HepG2 (cell line): Measurements from ENCODE around the gene ATP5F1E. TPM values are rescaled to one million over a fixed set of nuclear protein-coding genes. Genes with fewer than 3 reads are reported as not detected.

Experiments
- BRD4 ChIP-seq: sonication (generic); formaldehyde crosslinking; IDR thresholded peaks from 2 replicates; pipeline ENCODE4 v1.4.0; 2020; ENCODE audit warnings: missing genetic modification reagents
- FOSL2 ChIP-seq: sonication (generic); formaldehyde crosslinking; IDR thresholded peaks from 2 replicates; pipeline ENCODE4 v1.4.0; 2020; ENCODE audit warnings: missing genetic modification reagents
- FOXA1 ChIP-seq, 2 experiments: fragments of 450-650 bp in 1 of 2; sonication (generic) in 1 of 2; formaldehyde crosslinking in 1 of 2; IDR thresholded peaks; 2 replicates each; pipeline versions ENCODE4 v1.4.0 to v1.6.1; 2016 to 2020; ENCODE audit warnings: missing genetic modification reagents in 1 of 2
- IRX3 ChIP-seq: sonication (generic); formaldehyde crosslinking; IDR thresholded peaks from 2 replicates; pipeline ENCODE4 v1.8.1; 2023; ENCODE audit warnings: mild to moderate bottlenecking, low read depth, missing genetic modification reagents, borderline replicate concordance
- JUN ChIP-seq: sonication (generic); formaldehyde crosslinking; IDR thresholded peaks from 2 replicates; pipeline ENCODE4 v1.4.0; 2020; ENCODE audit warnings: mild to moderate bottlenecking, missing genetic modification reagents
- MIXL1 ChIP-seq: IDR thresholded peaks from 2 replicates; pipeline ENCODE4 v1.6.1; 2016
- MTF1 ChIP-seq: sonication (generic); formaldehyde crosslinking; IDR thresholded peaks from 2 replicates; pipeline ENCODE4 v1.5.0; 2020; ENCODE audit warnings: missing genetic modification reagents
- MXD4 ChIP-seq: IDR thresholded peaks from 2 replicates; pipeline ENCODE4 v1.6.1; 2016; ENCODE audit warnings: mild to moderate bottlenecking, missing biosample characterization, missing genetic modification reagents
- NFKBIZ ChIP-seq: IDR thresholded peaks from 2 replicates; pipeline ENCODE4 v1.6.1; 2018; ENCODE audit warnings: missing genetic modification reagents, missing compliant biosample characterization
- PHF8 ChIP-seq: sonication (generic); formaldehyde crosslinking; IDR thresholded peaks from 2 replicates; pipeline ENCODE4 v1.5.0; 2020; ENCODE audit warnings: missing genetic modification reagents
- REPIN1 ChIP-seq: sonication (generic); formaldehyde crosslinking; IDR thresholded peaks from 2 replicates; pipeline ENCODE4 v1.8.0; 2022; ENCODE audit warnings: missing genetic modification reagents, low read depth, mild to moderate bottlenecking, borderline replicate concordance
- RFX1 ChIP-seq: fragments of 450-650 bp; IDR thresholded peaks from 2 replicates; pipeline ENCODE4 v1.6.1; 2017
- SAFB2 ChIP-seq: sonication (generic); formaldehyde crosslinking; IDR thresholded peaks from 2 replicates; pipeline ENCODE4 v1.5.1; 2020; ENCODE audit warnings: missing genetic modification reagents, low read depth, mild to moderate bottlenecking, borderline replicate concordance
- SAP130 ChIP-seq: IDR thresholded peaks from 2 replicates; pipeline ENCODE4 v1.6.1; 2016; ENCODE audit warnings: low read depth
- SMYD3 ChIP-seq: sonication (generic); formaldehyde crosslinking; IDR thresholded peaks from 2 replicates; pipeline ENCODE4 v1.8.1; 2023; ENCODE audit warnings: mild to moderate bottlenecking, missing genetic modification reagents
- ZNF121 ChIP-seq: sonication (generic); formaldehyde crosslinking; IDR thresholded peaks from 2 replicates; pipeline ENCODE4 v1.5.0; 2020; ENCODE audit warnings: mild to moderate bottlenecking, missing genetic modification reagents
- ZNF256 ChIP-seq: sonication (generic); formaldehyde crosslinking; conservative IDR thresholded peaks from 2 replicates; pipeline ENCODE4 v1.4.0; 2020; ENCODE audit warnings: missing genetic modification reagents
- ZNF557 ChIP-seq: sonication (generic); formaldehyde crosslinking; IDR thresholded peaks from 2 replicates; pipeline ENCODE4 v1.4.0; 2020; ENCODE audit warnings: missing genetic modification reagents
- ZNF609 ChIP-seq: sonication (generic); formaldehyde crosslinking; IDR thresholded peaks from 2 replicates; pipeline ENCODE4 v1.4.0; 2020; ENCODE audit warnings: mild to moderate bottlenecking, missing genetic modification reagents, borderline replicate concordance
- ZNF615 ChIP-seq: sonication (generic); formaldehyde crosslinking; IDR thresholded peaks from 2 replicates; pipeline ENCODE4 v1.5.0; 2020; ENCODE audit warnings: mild to moderate bottlenecking, missing genetic modification reagents, borderline replicate concordance
- ZNF780A ChIP-seq: sonication (generic); formaldehyde crosslinking; IDR thresholded peaks from 2 replicates; pipeline ENCODE4 v1.8.0; 2022; ENCODE audit warnings: mild to moderate bottlenecking, missing genetic modification reagents, moderate library complexity
- ZNF781 ChIP-seq: sonication (generic); formaldehyde crosslinking; IDR thresholded peaks from 2 replicates; pipeline ENCODE4 v1.5.1; 2020; ENCODE audit warnings: borderline replicate concordance, mild to moderate bottlenecking, missing genetic modification reagents; ENCODE audit errors: not compliant biosample characterization
- ZSCAN22 ChIP-seq: sonication (generic); formaldehyde crosslinking; IDR thresholded peaks from 2 replicates; pipeline ENCODE4 v1.4.0; 2020; ENCODE audit warnings: mild to moderate bottlenecking, missing genetic modification reagents
- ZSCAN9 ChIP-seq: IDR thresholded peaks from 2 replicates; pipeline ENCODE4 v1.6.1; 2016; ENCODE audit warnings: borderline replicate concordance
- polyA plus RNA-seq, 8 experiments: library from polyadenylated mRNA; depleted of rRNA in 3 of 8; stranded (reverse) in 7 of 8; unstranded in 1 of 8; fragments of >200 nt; fragmentation: Illumina TruSeq in 4 of 8; extraction: Trizol in 4 of 8; gene quantifications; 2 replicates each; pipeline versions ENCODE4 v1.2.1 to v1.2.3, GENCODE V29; 2011 to 2016; ENCODE audit warnings: low read depth in 4 of 8, missing spikeins in 1 of 8, mixed read lengths in 1 of 8; ENCODE audit not compliant: insufficient read depth in 1 of 8
- total RNA-seq, 5 experiments: library from RNA; depleted of rRNA; stranded (reverse); fragments of >200 nt; fragmentation: Illumina TruSeq; extraction: Trizol; gene quantifications; 2 replicates each; pipeline ENCODE4 v1.2.3, GENCODE V29; 2016; ENCODE audit warnings: low read depth in 1 of 5
- TF ChIP-seq, protein P1 (sequence below): sonication (generic); formaldehyde crosslinking; IDR thresholded peaks from 2 replicates; pipeline ENCODE4 v1.8.0; 2022; ENCODE audit warnings: mild to moderate bottlenecking, missing genetic modification reagents, moderate library complexity
- TF ChIP-seq, protein P2 (sequence below): sonication (generic); formaldehyde crosslinking; IDR thresholded peaks from 2 replicates; pipeline ENCODE4 v1.4.0; 2020; ENCODE audit warnings: missing genetic modification reagents, low read depth, mild to moderate bottlenecking, borderline replicate concordance

The ATP5F1E gene
- total and polyA plus RNA-seq, 2 of the 13 experiments (the other 11 are each of a cell fraction or from before 2014, with no cell fraction given): 121 to 134 TPM

GRCh38 chr20:59042151-59042795 is 10.1 kb upstream of the ATP5F1E start, which contains the start of gene PRELID3B (continued):
- TF ChIP-seq ZSCAN22 (CRISPR knock-in tag): no peak
- TF ChIP-seq NFKBIZ (CRISPR knock-in tag): peak; percentile 50; the same call in 1 of the 2 replicates
- TF ChIP-seq ZNF121 (CRISPR knock-in tag): no peak
- peak; percentile 27; the same call in 1 of the 2 replicates for TF ChIP-seq ZSCAN9 (CRISPR knock-in tag)
- no peak for TF ChIP-seq JUN (CRISPR knock-in tag)
- TF ChIP-seq SAP130 (CRISPR knock-in tag): peak; percentile 58
- peak; percentile 88 for TF ChIP-seq ZNF781 (CRISPR knock-in tag)
- TF ChIP-seq ZNF256 (CRISPR knock-in tag): peak; percentile 62; the same call in 1 of the 2 replicates
- TF ChIP-seq MIXL1: no peak
- TF ChIP-seq MTF1: no peak; the same call in 1 of the 2 replicates
- TF ChIP-seq, protein P1, sequence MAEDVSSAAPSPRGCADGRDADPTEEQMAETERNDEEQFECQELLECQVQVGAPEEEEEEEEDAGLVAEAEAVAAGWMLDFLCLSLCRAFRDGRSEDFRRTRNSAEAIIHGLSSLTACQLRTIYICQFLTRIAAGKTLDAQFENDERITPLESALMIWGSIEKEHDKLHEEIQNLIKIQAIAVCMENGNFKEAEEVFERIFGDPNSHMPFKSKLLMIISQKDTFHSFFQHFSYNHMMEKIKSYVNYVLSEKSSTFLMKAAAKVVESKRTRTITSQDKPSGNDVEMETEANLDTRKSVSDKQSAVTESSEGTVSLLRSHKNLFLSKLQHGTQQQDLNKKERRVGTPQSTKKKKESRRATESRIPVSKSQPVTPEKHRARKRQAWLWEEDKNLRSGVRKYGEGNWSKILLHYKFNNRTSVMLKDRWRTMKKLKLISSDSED: no peak
- TF ChIP-seq FOXA1 (IDR thresholded peaks at IDR 0.05): no peak
- no peak for TF ChIP-seq FOXA1 (CRISPR knock-in tag; IDR thresholded peaks at IDR 0.05)
- TF ChIP-seq SMYD3: no peak
- no peak for TF ChIP-seq SAFB2
- TF ChIP-seq ZNF780A (CRISPR knock-in tag): no peak
- no peak for TF ChIP-seq ZNF615 (CRISPR knock-in tag)
- TF ChIP-seq PHF8 (CRISPR knock-in tag): peak; percentile 74
- no peak for TF ChIP-seq ZNF609 (CRISPR knock-in tag)
- no peak for TF ChIP-seq BRD4 (CRISPR knock-in tag)
- TF ChIP-seq RFX1: no peak
- TF ChIP-seq REPIN1 (CRISPR knock-in tag): no peak
- peak; percentile 79; the same call in 1 of the 2 replicates for TF ChIP-seq MXD4 (CRISPR knock-in tag)
- TF ChIP-seq ZNF557 (CRISPR knock-in tag): no peak
- TF ChIP-seq, protein P2, sequence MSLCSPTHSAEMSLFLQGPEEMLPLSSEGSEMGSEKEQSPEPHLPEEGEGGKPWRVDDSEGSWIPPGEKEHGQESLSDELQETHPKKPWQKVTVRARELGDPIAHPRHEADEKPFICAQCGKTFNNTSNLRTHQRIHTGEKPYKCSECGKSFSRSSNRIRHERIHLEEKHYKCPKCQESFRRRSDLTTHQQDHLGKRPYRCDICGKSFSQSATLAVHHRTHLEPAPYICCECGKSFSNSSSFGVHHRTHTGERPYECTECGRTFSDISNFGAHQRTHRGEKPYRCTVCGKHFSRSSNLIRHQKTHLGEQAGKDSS (CRISPR knock-in tag): 0 out of 2 replicates have a peak, but pooled peaks have one; percentile 46
- TF ChIP-seq IRX3 (CRISPR knock-in tag): no peak
- TF ChIP-seq FOSL2 (CRISPR knock-in tag): 0 out of 2 replicates have a peak, but pooled peaks have one; percentile 6
